ENCODE data around the gene CAPZA2. TPM values are rescaled to one million over a fixed set of nuclear protein-coding genes. Genes with fewer than 3 reads are reported as not detected.

CAPZA2 gene
- total and polyA plus RNA-seq, 9 of the 15 experiments (the other 6 are each of a cell fraction or from before 2014, with no cell fraction given) = 67.0 to 524 (median 176) TPM

- TF ChIP-seq ZNF592 (IDR thresholded peaks at IDR 0.05) = no peak
- no peak; the same call in 1 of the 2 replicates for TF ChIP-seq GATAD2B (IDR thresholded peaks at IDR 0.05; ENCODE audit: borderline replicate concordance)
- TF ChIP-seq XRCC5 (IDR thresholded peaks at IDR 0.05; ENCODE audit: low read depth, low read length) = no peak
- TF ChIP-seq MITF (IDR thresholded peaks at IDR 0.05) = no peak
- no peak for TF ChIP-seq STAG1 (CRISPR knock-in tag; IDR thresholded peaks at IDR 0.05; ENCODE audit: borderline replicate concordance)
- TF ChIP-seq ZNF282 (CRISPR knock-in tag; IDR thresholded peaks at IDR 0.05) = no peak
- TF ChIP-seq ZNF707 (CRISPR knock-in tag; conservative IDR thresholded peaks at IDR 0.05) = no peak
- TF ChIP-seq, protein P1, sequence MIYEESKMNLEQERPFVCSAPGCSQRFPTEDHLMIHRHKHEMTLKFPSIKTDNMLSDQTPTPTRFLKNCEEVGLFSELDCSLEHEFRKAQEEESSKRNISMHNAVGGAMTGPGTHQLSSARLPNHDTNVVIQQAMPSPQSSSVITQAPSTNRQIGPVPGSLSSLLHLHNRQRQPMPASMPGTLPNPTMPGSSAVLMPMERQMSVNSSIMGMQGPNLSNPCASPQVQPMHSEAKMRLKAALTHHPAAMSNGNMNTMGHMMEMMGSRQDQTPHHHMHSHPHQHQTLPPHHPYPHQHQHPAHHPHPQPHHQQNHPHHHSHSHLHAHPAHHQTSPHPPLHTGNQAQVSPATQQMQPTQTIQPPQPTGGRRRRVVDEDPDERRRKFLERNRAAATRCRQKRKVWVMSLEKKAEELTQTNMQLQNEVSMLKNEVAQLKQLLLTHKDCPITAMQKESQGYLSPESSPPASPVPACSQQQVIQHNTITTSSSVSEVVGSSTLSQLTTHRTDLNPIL (CRISPR knock-in tag; IDR thresholded peaks at IDR 0.05) = no peak
- TF ChIP-seq CCAR2 (IDR thresholded peaks at IDR 0.05; ENCODE audit: low read depth, low read length) = no peak
- no peak for TF ChIP-seq CREBBP (IDR thresholded peaks at IDR 0.05; ENCODE audit: low read depth, low read length)
- 0 out of 2 replicates have a peak, but pooled peaks have one; percentile 54 for TF ChIP-seq OTX1 (CRISPR knock-in tag; IDR thresholded peaks at IDR 0.05)
- no peak; the same call in 1 of the 2 replicates for TF ChIP-seq ZNF232 (CRISPR knock-in tag; IDR thresholded peaks at IDR 0.05)
- TF ChIP-seq ID3 (CRISPR knock-in tag; IDR thresholded peaks at IDR 0.05) = no peak
- TF ChIP-seq ID3 (tag; IDR thresholded peaks at IDR 0.05) = no peak
- TF ChIP-seq SMARCE1 (IDR thresholded peaks at IDR 0.05) = no peak
- TF ChIP-seq MYC (IDR thresholded peaks at IDR 0.05; ENCODE audit: low read depth, low read length) = peak; percentile 29; the same call in 1 of the 2 replicates
- no peak for TF ChIP-seq MYC (CRISPR knock-in tag; IDR thresholded peaks at IDR 0.05; ENCODE audit: borderline replicate concordance, low read depth)
- TF ChIP-seq, protein P2, sequence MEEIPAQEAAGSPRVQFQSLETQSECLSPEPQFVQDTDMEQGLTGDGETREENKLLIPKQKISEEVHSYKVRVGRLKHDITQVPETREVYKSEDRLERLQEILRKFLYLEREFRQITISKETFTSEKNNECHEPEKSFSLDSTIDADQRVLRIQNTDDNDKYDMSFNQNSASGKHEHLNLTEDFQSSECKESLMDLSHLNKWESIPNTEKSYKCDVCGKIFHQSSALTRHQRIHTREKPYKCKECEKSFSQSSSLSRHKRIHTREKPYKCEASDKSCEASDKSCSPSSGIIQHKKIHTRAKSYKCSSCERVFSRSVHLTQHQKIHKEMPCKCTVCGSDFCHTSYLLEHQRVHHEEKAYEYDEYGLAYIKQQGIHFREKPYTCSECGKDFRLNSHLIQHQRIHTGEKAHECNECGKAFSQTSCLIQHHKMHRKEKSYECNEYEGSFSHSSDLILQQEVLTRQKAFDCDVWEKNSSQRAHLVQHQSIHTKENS (CRISPR knock-in tag; IDR thresholded peaks at IDR 0.05) = no peak
- 0 out of 2 replicates have a peak, but pooled peaks have one; percentile 25 for TF ChIP-seq RNF2 (IDR thresholded peaks at IDR 0.05)
These were observed 91.1 kb downstream of the CAPZA2 start, which contains the start of gene ST7 (continued) for GRCh38 chr7:116953372-116953905.

All from K562 (cell line).